ENCODE results near the gene RPL13.

RPL13 gene

GRCh38 chr16:89602273-89602951 lies 41.9 kb downstream of the RPL13 start:
- H3F3A ChIP-seq (ENCODE audit: insufficient read depth, low read length) = no peaks in the 10 kb centered on the region
- no peak for DNase-seq
- no peaks in the 10 kb centered on the region for H3K9me2 ChIP-seq (replicated peaks; ENCODE audit: insufficient read depth, low read length)
- TF ChIP-seq EZH2 (optimal IDR thresholded peaks at IDR 0.05; ENCODE audit: low read depth, low read length) (no peak), CTCF (IDR thresholded peaks at IDR 0.05; ENCODE audit: low read length) (no peak), EZH2phosphoT487 (IDR thresholded peaks at IDR 0.05; ENCODE audit: low read length) (no peak)
- H2AFZ ChIP-seq (ENCODE audit: low read length) = no peak overlapping the region
- no peak overlapping the region for H3K4me2 ChIP-seq (ENCODE audit: low read depth, low read length)
- no peaks in the 10 kb centered on the region for H3K36me3 ChIP-seq (replicated peaks; ENCODE audit: insufficient read depth, low read length)
- H3K9ac ChIP-seq (ENCODE audit: low read length) = no peak overlapping the region
- H3K79me2 ChIP-seq (ENCODE audit: low read length) = no peaks in the 10 kb centered on the region
- no peaks in the 10 kb centered on the region for H3K27me3 ChIP-seq (replicated peaks; ENCODE audit: insufficient read depth, low read length)
- no peaks in the 10 kb centered on the region for H3K9me3 ChIP-seq (replicated peaks; ENCODE audit: insufficient read depth, low read length)
- H3K4me1 ChIP-seq (ENCODE audit: low read length) = no peaks in the 10 kb centered on the region
- H4K20me1 ChIP-seq (ENCODE audit: insufficient read depth, low read length) = no peaks in the 10 kb centered on the region
- no peak overlapping the region for H3K4me3 ChIP-seq (ENCODE audit: low read length)
- H3K27ac ChIP-seq (ENCODE audit: low read length) = no peak overlapping the region

- Histone ChIP-seq H3K36me3 (replicated peaks; ENCODE audit: insufficient read depth, low read length) (no peaks in the 10 kb centered on the region), H3K4me1 (ENCODE audit: low read length) (no peaks in the 10 kb centered on the region), H3K4me2 (ENCODE audit: low read depth, low read length) (no peak overlapping the region), H3K79me2 (ENCODE audit: low read length) (no peaks in the 10 kb centered on the region), H3K9ac (ENCODE audit: low read length) (no peak overlapping the region), H3K9me2 (replicated peaks; ENCODE audit: insufficient read depth, low read length) (no peaks in the 10 kb centered on the region), H3K9me3 (replicated peaks; ENCODE audit: insufficient read depth, low read length) (no peaks in the 10 kb centered on the region), H3K27ac (ENCODE audit: low read length) (no peak overlapping the region), H3K27me3 (replicated peaks; ENCODE audit: insufficient read depth, low read length) (no peaks in the 10 kb centered on the region), H3F3A (ENCODE audit: insufficient read depth, low read length) (no peaks in the 10 kb centered on the region), H3K4me3 (ENCODE audit: low read length) (no peak overlapping the region), H2AFZ (ENCODE audit: low read length) (no peak overlapping the region), H4K20me1 (ENCODE audit: insufficient read depth, low read length) (no peaks in the 10 kb centered on the region)
- TF ChIP-seq CTCF (IDR thresholded peaks at IDR 0.05; ENCODE audit: low read length) (no peak), EZH2 (optimal IDR thresholded peaks at IDR 0.05; ENCODE audit: low read depth, low read length) (no peak), EZH2phosphoT487 (IDR thresholded peaks at IDR 0.05; ENCODE audit: low read length) (no peak)
- DNase-seq = no peak
These were observed 42.6 kb downstream of the RPL13 start for GRCh38 chr16:89602952-89603590.

- no peak overlapping the region for H3K27ac ChIP-seq (ENCODE audit: low read length)
- H3F3A ChIP-seq (ENCODE audit: insufficient read depth, low read length) = no peaks in the 10 kb centered on the region
- no peaks in the 10 kb centered on the region for H3K9me2 ChIP-seq (replicated peaks; ENCODE audit: insufficient read depth, low read length)
- TF ChIP-seq EZH2phosphoT487 (IDR thresholded peaks at IDR 0.05; ENCODE audit: low read length) = no peak
- no peak for TF ChIP-seq EZH2 (optimal IDR thresholded peaks at IDR 0.05; ENCODE audit: low read depth, low read length)
- no peak for TF ChIP-seq CTCF (IDR thresholded peaks at IDR 0.05; ENCODE audit: low read length)
- H3K4me1 ChIP-seq (ENCODE audit: low read length) = no peaks in the 10 kb centered on the region
- H3K79me2 ChIP-seq (ENCODE audit: low read length) = no peaks in the 10 kb centered on the region
- H2AFZ ChIP-seq (ENCODE audit: low read length) = no peak overlapping the region
- DNase-seq = no peak
- H3K9me3 ChIP-seq (replicated peaks; ENCODE audit: insufficient read depth, low read length) = no peaks in the 10 kb centered on the region
- H3K36me3 ChIP-seq (replicated peaks; ENCODE audit: insufficient read depth, low read length) = no peaks in the 10 kb centered on the region
- H3K27me3 ChIP-seq (replicated peaks; ENCODE audit: insufficient read depth, low read length) = no peaks in the 10 kb centered on the region
- H3K4me2 ChIP-seq (ENCODE audit: low read depth, low read length) = no peak overlapping the region
- H3K4me3 ChIP-seq (ENCODE audit: low read length) = no peak overlapping the region
- H4K20me1 ChIP-seq (ENCODE audit: insufficient read depth, low read length) = no peaks in the 10 kb centered on the region
- no peak overlapping the region for H3K9ac ChIP-seq (ENCODE audit: low read length)
These were observed 44.3 kb downstream of the RPL13 start for GRCh38 chr16:89604764-89605163.

All from MM.1S (cell line).